Karpas-422 (cell line): ENCODE results near the gene FBXO8. TPM values are rescaled to one million over a fixed set of nuclear protein-coding genes. Genes with fewer than 3 reads are reported as not detected.
A peak's percentile ranks its signal among the peaks of the same experiment; 100 is the strongest.
"Not testable (repeated sequence)": the region's sequence is repeated elsewhere in the genome, so short reads cannot be mapped to it uniquely, and the experiment has no call there.

Experiments
- DNase-seq: peaks from one replicate; pipeline ENCODE4 v3.0.0-alpha.2; 2015
- H2AFZ ChIP-seq: fragments of 200-600 bp; sonication (generic); 2 replicates; pipeline ENCODE4 v1.6.1; 2014; ENCODE audit warnings: antibody characterized with exemption, low read length, mixed read lengths
- H3K27ac ChIP-seq: fragments of 200-600 bp; sonication (generic); 2 replicates; pipeline ENCODE4 v1.5.1; 2014; ENCODE audit warnings: mild to moderate bottlenecking, low read length, moderate library complexity
- H3K27me3 ChIP-seq: fragments of 200-600 bp; sonication (generic); 2 replicates; pipeline ENCODE4 v1.6.1; 2014; ENCODE audit warnings: low read length, mixed read lengths
- H3K36me3 ChIP-seq: fragments of 200-600 bp; sonication (generic); 2 replicates; pipeline ENCODE4 v1.6.1; 2014; ENCODE audit warnings: low read length, mixed read lengths; ENCODE audit not compliant: insufficient read depth
- H3K4me1 ChIP-seq: fragments of 200-600 bp; sonication (generic); 2 replicates; pipeline ENCODE4 v1.6.1; 2014; ENCODE audit warnings: mild to moderate bottlenecking, low read length, mixed read lengths
- H3K4me2 ChIP-seq: fragments of 200-600 bp; sonication (generic); 2 replicates; pipeline ENCODE4 v1.6.1; 2014; ENCODE audit warnings: low read length, low read depth, mild to moderate bottlenecking; ENCODE audit not compliant: poor library complexity, severe bottlenecking
- H3K4me3 ChIP-seq: fragments of 200-600 bp; sonication (generic); 2 replicates; pipeline ENCODE4 v1.5.1; 2014; ENCODE audit warnings: mild to moderate bottlenecking, antibody characterized with exemption, low read length, mixed read lengths
- H3K79me2 ChIP-seq: fragments of 200-600 bp; sonication (generic); 2 replicates; pipeline ENCODE4 v1.6.1; 2014; ENCODE audit warnings: mild to moderate bottlenecking, low read length, mixed read lengths
- H3K9ac ChIP-seq: fragments of 200-600 bp; sonication (generic); 2 replicates; pipeline ENCODE4 v1.6.0; 2014; ENCODE audit warnings: low read length
- H3K9me2 ChIP-seq: fragments of 200-600 bp; sonication (generic), shearing (Covaris generic); replicated peaks from 2 replicates; pipeline ENCODE4 v1.6.0; 2014; ENCODE audit warnings: mild to moderate bottlenecking, low read length, moderate library complexity; ENCODE audit not compliant: insufficient read depth
- H3K9me3 ChIP-seq: fragments of 300-700, 200-600 bp; sonication (generic); 2 replicates; pipeline ENCODE4 v1.6.1; 2014; ENCODE audit warnings: low read length, mixed read lengths
- H4K20me1 ChIP-seq: fragments of 200-600 bp; sonication (generic); 2 replicates; pipeline ENCODE4 v1.6.1; 2014; ENCODE audit warnings: mild to moderate bottlenecking, antibody characterized with exemption, low read length, low read depth; ENCODE audit not compliant: insufficient read depth
- total RNA-seq: library from RNA; depleted of rRNA; stranded (reverse); fragments of >200 nt; shearing (Covaris generic); gene quantifications from 2 replicates; pipeline ENCODE4 v1.2.3, GENCODE V29; 2014; ENCODE audit warnings: low replicate concordance

The FBXO8 gene
- total RNA-seq, 1 experiment from 2014 or later: 13.5 TPM

DNA sequence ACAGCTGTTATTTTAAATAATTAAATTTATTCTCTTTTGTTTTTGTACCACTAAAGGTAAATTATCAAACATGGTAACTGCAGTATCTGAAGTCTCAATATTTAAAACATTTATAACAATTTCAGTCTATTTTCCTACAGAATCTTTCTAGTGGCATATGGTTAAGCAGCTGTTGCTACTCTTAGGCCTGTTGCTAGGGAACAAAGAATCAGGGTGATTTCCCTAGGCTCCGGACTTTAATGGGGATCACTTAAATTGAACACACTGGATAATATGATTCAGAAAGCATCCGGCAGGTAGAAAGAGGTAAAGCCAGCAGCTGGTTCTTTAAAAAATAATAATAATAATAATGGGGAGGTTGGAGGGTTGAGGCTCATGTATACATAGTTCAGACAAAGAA is 17.6 kb downstream of the FBXO8 start:
- Histone ChIP-seq H3K27ac (no peak overlapping the region), H3K4me1 (peaks cover 11% of the 10 kb centered on the region), H3K36me3 (no peaks in the 10 kb centered on the region), H3K4me2 (no peak overlapping the region), H3K79me2 (no peaks in the 10 kb centered on the region), H2AFZ (no peak overlapping the region), H4K20me1 (no peaks in the 10 kb centered on the region), H3K27me3 (no peaks in the 10 kb centered on the region), H3K9me3 (no peaks in the 10 kb centered on the region), H3K9ac (no peak overlapping the region), H3K4me3 (no peak overlapping the region), H3K9me2 (no peaks in the 10 kb centered on the region)
- DNase-seq: no peak

DNA sequence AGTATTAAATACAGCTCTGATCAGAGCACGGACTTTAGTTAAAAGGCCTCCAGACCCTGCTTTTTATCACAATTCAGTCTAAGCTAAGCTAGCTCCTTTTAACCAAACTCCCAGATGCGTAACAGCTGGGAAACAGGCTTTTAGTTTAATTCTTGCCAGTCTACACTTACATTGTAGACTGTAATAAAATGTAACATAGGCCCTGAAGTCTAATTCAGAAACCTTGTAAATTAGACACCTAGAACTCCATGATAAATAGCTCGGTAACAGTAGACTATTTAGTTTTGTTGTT is 20.1 kb downstream of the FBXO8 start:
- Histone ChIP-seq H3K4me3 (no peak overlapping the region), H3K36me3 (no peaks in the 10 kb centered on the region), H4K20me1 (no peaks in the 10 kb centered on the region), H3K9me3 (no peaks in the 10 kb centered on the region), H3K27me3 (no peaks in the 10 kb centered on the region), H3K9ac (no peak overlapping the region), H2AFZ (no peak overlapping the region), H3K79me2 (no peaks in the 10 kb centered on the region), H3K4me1 (peaks cover 11% of the 10 kb centered on the region), H3K4me2 (no peak overlapping the region), H3K9me2 (no peaks in the 10 kb centered on the region), H3K27ac (no peak overlapping the region)
- no peak for DNase-seq

DNA sequence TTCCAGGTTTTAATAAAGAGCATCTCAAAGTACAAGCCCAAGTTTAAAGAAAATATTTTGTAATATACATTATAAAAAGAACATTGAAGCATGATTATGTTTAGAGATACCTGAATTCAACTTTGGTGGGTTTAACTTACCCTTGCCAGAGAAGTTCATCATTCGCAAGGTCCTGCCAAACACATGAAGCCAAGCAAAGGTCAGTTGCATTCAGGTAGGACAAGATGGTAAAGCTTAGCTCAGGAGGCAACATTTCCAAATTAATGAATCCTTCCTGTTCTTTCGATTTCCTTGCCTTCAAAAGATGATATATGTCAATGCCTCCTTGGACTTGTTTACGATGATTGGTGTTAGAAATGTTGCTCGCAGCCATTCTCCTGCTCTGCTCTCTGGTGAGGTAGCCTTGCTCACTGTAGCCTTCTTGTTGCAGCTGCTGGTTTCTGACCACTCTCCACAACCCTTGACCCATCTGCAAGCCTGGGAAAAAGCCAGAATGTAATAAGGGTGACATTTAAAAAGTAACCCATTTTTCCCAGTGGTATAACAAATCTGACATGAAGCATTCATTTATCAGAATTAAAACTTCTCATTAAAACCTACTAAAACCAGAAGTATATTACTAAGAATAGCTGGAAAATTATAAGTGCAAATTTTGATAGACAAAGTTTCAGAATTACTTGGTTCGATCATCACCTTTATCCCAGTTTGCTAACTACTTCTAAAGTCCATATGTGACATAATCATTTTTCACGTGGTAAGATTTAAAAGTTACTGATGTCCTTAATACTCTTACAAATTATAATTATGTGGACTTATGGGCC is 20.6 kb downstream of the FBXO8 start:
- Histone ChIP-seq H3K36me3 (no peaks in the 10 kb centered on the region), H3K27me3 (no peaks in the 10 kb centered on the region), H3K4me3 (no peak overlapping the region), H3K9me2 (no peaks in the 10 kb centered on the region), H3K9me3 (no peaks in the 10 kb centered on the region), H2AFZ (no peak overlapping the region), H4K20me1 (no peaks in the 10 kb centered on the region), H3K4me2 (no peak overlapping the region), H3K79me2 (no peaks in the 10 kb centered on the region), H3K27ac (no peak overlapping the region), H3K4me1 (peaks cover 11% of the 10 kb centered on the region), H3K9ac (no peak overlapping the region)
- no peak for DNase-seq

DNA sequence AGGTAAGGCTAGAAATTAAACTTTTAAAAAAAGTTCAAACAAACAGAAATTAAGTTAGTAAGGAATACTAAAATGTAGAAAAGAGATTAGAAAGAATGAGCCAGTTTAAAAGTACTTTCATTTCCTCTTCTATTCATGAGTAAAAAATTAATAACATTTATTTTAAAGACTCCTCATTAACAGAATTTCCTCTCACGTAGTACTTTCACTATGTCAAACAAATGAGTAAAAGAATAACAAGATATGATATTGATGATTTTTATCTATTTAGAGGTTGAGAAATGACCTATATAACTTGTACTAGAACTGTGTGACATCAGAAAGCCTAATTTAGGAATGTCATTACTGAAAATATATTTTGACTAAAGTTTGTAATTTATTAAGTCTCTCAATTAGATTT is 22.0 kb downstream of the FBXO8 start:
- not testable (repeated sequence) for H2AFZ ChIP-seq, H3K9me3 ChIP-seq, DNase-seq, H4K20me1 ChIP-seq, H3K27ac ChIP-seq, H3K9me2 ChIP-seq, H3K79me2 ChIP-seq, H3K27me3 ChIP-seq, H3K9ac ChIP-seq, H3K36me3 ChIP-seq, H3K4me3 ChIP-seq
- Histone ChIP-seq H3K4me1 (peaks cover 11% of the 10 kb centered on the region), H3K4me2 (peak overlapping the region; percentile 38)

DNA sequence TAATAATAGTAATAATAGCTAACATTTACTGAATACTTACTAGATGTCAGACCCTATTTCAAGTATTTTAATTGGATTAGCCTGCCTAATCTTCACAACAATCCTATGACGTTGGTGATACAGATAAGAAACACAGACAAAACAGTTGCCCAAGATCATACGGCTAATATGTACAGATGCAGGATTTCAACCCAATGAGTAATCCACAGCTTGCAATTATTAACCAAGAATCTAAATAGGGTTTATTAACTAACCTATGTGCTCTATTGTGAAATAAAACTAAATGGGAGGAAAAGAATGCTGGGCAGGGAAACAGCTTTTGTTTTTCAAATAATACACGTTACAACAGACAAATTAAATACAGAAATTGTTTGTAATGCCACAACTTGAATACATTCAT is 23.4 kb downstream of the FBXO8 start:
- no peak for DNase-seq
- H3K9me3 ChIP-seq: no peaks in the 10 kb centered on the region
- H3K27me3 ChIP-seq: no peaks in the 10 kb centered on the region
- H3K4me1 ChIP-seq: peaks cover 11% of the 10 kb centered on the region
- no peak overlapping the region for H3K4me2 ChIP-seq
- H3K4me3 ChIP-seq: no peak overlapping the region
- H3K79me2 ChIP-seq: no peaks in the 10 kb centered on the region
- no peaks in the 10 kb centered on the region for H3K9me2 ChIP-seq
- H4K20me1 ChIP-seq: no peaks in the 10 kb centered on the region
- no peak overlapping the region for H3K9ac ChIP-seq
- H2AFZ ChIP-seq: no peak overlapping the region
- no peak overlapping the region for H3K27ac ChIP-seq
- no peaks in the 10 kb centered on the region for H3K36me3 ChIP-seq

DNA sequence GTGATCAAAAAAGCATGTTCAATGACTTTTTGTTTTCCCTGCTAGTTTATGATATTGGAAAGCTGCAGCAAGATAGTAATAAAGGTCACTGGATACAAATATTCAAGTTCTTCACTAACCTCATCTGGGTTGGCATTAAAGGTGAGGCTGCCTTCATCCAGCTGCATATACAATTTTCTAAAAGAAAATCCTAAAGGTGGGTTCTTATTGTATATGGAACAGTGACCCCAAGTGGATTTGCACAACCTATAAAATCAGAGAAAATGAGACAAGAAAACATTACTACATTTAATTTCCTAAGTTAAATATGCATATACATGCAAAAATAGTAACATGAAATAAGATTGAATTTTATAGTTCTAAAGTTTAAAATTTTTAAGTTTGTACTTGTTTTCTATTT is 23.9 kb downstream of the FBXO8 start:
- no peak overlapping the region for H3K4me2 ChIP-seq
- DNase-seq: no peak
- H2AFZ ChIP-seq: no peak overlapping the region
- H3K27me3 ChIP-seq: no peaks in the 10 kb centered on the region
- H3K79me2 ChIP-seq: no peaks in the 10 kb centered on the region
- H3K9me2 ChIP-seq: no peaks in the 10 kb centered on the region
- no peak overlapping the region for H3K4me3 ChIP-seq
- no peaks in the 10 kb centered on the region for H3K36me3 ChIP-seq
- no peaks in the 10 kb centered on the region for H3K9me3 ChIP-seq
- H3K4me1 ChIP-seq: peaks cover 11% of the 10 kb centered on the region
- no peak overlapping the region for H3K9ac ChIP-seq
- no peak overlapping the region for H3K27ac ChIP-seq
- H4K20me1 ChIP-seq: no peaks in the 10 kb centered on the region

DNA sequence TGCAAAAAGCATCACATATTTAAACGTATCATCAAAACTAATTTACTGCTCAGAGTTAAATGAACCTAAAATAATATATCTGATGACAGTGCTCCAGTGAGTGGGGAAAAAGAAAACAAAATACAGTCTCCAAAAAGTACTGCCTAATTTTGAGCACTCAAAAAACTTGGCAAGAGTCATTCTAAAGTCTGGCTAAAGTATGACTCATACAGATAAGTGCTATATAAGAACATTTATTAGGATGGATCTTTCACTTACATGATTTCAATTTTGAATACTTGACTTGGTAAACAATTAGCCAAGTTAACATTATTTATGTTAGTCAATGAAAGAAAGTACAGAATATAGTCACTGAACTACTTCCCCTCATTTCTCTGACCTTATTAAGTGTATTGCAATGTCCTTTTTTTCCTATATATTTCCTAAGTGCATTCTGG is 27.2 kb downstream of the FBXO8 start:
- Histone ChIP-seq H2AFZ (no peak overlapping the region), H3K4me3 (no peak overlapping the region), H3K27ac (no peak overlapping the region), H3K36me3 (no peaks in the 10 kb centered on the region), H3K4me1 (peaks cover 3% of the 10 kb centered on the region), H3K9me3 (no peaks in the 10 kb centered on the region), H3K27me3 (no peaks in the 10 kb centered on the region), H3K9ac (no peak overlapping the region), H4K20me1 (no peaks in the 10 kb centered on the region), H3K4me2 (no peak overlapping the region), H3K9me2 (no peaks in the 10 kb centered on the region), H3K79me2 (no peaks in the 10 kb centered on the region)
- no peak for DNase-seq

DNA sequence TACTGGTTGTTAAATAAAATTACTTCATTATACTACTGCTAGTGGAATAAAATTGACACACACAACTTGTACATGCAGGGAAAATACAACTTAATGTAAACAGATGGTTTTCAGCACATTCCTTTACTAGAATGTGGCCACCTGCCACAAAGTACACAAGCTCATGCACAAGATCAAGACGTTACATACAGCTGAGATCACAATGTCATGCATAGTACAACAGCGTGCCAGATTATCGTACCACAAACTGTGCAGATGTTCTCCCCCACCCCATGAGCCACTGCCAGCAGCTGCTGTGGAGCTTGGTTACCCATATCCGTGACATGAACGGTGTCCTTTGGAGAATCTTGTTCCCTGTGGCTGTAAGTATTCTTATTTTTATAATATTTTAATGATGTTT is 27.7 kb downstream of the FBXO8 start:
- Histone ChIP-seq H3K27ac (no peak overlapping the region), H3K4me2 (no peak overlapping the region), H3K4me3 (no peak overlapping the region), H3K4me1 (no peaks in the 10 kb centered on the region), H2AFZ (no peak overlapping the region), H4K20me1 (no peaks in the 10 kb centered on the region), H3K27me3 (no peaks in the 10 kb centered on the region), H3K36me3 (no peaks in the 10 kb centered on the region), H3K9me2 (no peaks in the 10 kb centered on the region), H3K79me2 (no peaks in the 10 kb centered on the region), H3K9ac (no peak overlapping the region), H3K9me3 (no peaks in the 10 kb centered on the region)
- DNase-seq: no peak
